ENCODE results near the gene TRIM45.
"Not testable (repeated sequence)": the region's sequence is repeated elsewhere in the genome, so short reads cannot be mapped to it uniquely, and the experiment has no call there.

Gene TRIM45

DNA sequence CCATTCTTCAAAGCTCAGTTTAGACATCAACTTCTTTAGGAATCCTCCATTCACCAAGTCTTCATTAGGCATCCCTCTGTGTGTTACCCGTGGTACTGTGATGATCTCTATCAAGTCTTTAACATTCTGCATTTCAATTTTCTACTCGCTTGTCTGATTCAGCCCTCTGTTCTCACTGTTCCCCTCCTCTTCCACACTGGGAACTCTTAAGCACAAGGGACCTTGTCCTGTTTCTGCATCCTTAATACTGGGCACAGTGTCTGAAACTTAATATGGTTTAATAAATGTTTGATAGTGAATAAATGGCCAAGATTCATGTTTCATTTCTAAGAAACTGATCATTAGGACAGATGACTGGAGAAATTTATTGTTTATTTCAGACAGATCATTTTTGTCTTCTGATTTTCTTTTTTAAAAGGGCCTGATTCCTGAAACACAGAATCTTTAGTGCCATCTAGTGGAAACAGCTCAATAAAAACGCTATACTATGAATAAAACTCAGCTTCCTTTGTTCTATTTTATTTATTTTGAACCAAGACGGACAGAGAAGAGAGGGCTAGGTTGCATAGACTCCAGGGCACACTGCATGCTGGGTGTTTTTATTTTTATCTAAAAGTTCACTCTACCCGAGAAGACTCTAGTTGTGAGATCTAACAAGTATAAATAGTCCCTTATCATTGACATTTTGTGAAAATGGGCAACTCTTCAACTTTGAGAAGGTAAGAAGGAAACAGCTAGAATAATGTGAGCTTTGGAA, 7.0 kb upstream of the TRIM45 start:
- H3K27ac ChIP-seq: peak overlapping the region; percentile 33
- TF ChIP-seq, protein P1, sequence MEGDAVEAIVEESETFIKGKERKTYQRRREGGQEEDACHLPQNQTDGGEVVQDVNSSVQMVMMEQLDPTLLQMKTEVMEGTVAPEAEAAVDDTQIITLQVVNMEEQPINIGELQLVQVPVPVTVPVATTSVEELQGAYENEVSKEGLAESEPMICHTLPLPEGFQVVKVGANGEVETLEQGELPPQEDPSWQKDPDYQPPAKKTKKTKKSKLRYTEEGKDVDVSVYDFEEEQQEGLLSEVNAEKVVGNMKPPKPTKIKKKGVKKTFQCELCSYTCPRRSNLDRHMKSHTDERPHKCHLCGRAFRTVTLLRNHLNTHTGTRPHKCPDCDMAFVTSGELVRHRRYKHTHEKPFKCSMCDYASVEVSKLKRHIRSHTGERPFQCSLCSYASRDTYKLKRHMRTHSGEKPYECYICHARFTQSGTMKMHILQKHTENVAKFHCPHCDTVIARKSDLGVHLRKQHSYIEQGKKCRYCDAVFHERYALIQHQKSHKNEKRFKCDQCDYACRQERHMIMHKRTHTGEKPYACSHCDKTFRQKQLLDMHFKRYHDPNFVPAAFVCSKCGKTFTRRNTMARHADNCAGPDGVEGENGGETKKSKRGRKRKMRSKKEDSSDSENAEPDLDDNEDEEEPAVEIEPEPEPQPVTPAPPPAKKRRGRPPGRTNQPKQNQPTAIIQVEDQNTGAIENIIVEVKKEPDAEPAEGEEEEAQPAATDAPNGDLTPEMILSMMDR (conservative IDR thresholded peaks at IDR 0.05): peak; percentile 75

DNA sequence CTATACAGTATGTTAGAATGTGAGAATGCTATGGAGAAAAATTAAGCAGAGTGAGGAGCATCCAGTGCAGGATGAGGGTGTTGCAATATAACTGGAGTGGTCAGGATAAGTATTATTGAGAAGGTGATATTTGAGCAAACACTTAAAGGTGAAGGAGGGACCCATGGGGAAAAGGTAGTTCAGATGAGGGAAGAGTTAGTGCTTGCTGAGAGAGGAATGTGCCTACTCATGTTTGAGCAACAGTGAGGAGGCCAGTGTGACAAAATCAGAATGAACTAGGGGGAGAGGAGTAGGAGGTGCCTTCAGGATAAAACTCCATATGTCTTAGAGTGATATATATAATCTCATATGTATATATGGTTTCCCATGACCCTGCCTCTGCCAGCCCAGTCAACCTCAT, 6.2 kb upstream of the TRIM45 start:
- peak overlapping the region; percentile 33; the same call in 1 of the 2 replicates for H3K27ac ChIP-seq
- TF ChIP-seq, protein P1 (conservative IDR thresholded peaks at IDR 0.05): no peak

DNA sequence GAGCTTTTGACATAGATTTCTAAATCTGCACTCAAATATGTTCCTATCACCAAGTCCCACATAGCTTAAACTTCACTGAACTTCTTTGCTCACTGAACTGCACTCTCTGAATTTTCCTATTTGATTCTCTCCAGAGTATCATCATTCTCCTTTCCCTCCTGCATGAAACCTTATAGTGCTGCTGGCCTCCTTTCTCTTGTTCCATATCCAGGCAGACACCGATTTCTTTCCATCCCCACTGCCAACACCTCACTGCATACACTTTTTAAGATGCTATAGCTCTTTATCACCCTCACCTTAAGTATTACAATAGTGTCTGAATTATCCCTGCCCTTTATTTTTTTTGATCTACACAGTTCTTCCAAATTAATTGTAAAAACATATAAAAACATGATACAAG, 3.1 kb upstream of the TRIM45 start:
- H3K27ac ChIP-seq: no peak overlapping the region
- TF ChIP-seq, protein P1 (conservative IDR thresholded peaks at IDR 0.05): no peak

DNA sequence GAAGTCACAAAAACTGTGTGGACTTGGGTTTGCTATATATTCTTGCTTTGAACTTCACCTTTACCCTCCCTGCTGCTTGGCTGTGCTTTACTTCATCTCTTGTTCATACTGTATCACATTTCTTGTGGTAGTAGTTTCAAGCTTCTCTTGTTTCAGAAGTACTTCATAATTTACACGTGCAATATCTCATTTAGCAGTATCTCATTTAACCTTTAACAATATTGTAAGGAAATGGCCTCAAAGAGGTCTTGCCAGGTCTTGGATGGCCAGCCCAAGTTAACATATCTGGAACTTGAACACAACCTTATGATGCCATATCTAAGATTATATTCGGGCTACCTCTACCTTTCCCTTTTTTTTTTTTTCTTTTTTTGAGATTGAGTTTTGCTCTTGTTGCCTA, 1.7 kb upstream of the TRIM45 start:
- no peak overlapping the region for H3K27ac ChIP-seq
- TF ChIP-seq, protein P1 (conservative IDR thresholded peaks at IDR 0.05): no peak

DNA sequence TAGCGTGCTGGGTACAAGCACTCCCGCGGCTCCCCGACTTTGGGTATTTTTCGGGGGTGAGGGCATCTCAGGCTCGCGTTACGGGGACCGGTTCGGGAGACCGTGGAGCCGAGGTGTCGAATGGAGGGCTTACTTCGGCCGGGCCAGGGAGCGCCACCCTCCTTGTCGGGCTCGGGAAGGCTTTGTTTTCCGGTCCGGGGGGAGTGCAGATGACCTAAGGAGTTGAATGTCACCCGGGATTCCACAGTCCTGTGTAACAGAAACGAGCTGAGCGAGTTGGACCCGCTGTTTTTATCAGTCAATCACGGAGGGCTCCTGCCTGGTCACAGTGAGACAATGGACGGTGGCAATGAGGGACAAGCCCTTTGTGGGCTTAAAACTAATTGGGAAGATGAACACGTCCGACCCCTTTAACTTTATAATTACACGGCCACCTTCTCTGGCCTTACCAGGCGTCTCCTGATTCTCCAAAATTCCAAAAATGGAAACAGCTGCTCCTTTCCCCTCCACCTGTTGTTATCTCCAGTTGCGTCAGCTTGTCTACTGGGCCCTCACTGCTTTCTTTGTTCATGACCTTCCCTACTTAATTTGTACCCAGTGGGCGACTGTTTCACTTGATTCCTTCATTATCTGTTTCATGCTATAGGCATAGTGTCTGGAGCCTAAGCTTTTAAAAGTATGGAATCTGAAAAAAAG, 929 bp upstream of the TRIM45 start:
- peak overlapping the region; percentile 89 for H3K27ac ChIP-seq
- TF ChIP-seq, protein P1 (conservative IDR thresholded peaks at IDR 0.05): peak; percentile 56

DNA sequence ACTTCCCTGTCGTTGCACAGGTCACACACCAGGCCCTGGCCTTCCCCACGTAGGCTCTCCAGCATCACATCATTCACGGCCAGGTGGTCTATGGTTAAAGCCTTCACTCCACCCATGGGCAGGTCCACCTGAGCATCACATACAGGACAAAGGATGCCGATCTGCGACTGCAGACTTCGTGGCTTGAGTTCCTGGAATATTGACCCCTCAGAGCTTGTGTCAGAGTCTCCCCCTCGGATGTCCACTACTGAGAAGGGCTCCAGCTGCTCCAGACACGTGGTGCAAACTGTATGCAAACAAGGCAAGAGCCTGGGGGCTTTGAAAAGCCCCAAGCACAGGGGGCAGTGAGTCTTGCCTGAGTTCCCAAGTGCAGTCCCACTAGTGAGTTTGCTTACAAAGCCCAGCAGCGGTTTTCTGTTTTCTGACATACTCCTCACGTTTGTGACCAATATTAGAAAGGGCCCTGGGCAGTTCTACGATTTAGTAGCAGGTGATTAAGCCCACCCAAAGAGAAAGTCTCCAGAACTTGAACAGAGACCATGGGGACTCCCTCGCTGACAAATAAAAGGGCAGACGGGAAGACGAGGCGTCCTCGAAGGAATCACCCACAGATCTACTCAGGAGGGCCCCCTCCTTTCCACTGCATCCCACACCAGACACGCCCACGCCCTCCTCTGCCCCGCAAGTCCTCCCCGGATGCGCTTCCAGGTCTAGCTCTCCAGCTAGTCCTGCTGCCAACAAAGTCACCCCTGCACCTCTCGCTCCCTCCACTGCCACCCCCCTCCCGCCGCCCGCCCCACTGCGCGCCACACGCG, 568 bp downstream of the TRIM45 start:
- TF ChIP-seq, protein P1 (conservative IDR thresholded peaks at IDR 0.05): no peak
- peak overlapping the region; percentile 89 for H3K27ac ChIP-seq

DNA sequence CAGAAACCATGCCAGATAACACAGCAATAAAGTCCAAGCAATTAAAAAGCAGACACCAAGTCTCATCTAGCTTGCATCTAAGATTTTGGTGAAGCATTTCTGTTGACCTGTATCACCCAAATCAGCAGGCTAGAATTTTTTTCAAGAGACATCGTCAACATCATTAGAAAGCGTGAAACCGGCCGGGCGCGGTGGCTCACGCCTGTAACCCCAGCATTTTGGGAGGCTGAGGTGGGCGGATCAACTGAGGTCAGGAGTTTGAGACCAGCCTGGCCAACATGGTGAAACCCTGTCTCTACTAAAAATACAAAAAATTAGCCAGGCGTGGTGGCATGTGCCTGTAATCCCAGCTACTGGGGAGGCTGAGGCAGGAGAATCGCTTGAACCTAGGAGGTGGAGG, 2.4 kb downstream of the TRIM45 start:
- H3K27ac ChIP-seq: not testable (repeated sequence)
